Left ventricle myocardium inferior (tissue), 1 donor: Measurements from ENCODE around the gene ZMIZ1. TPM values are rescaled to one million over a fixed set of nuclear protein-coding genes. Genes with fewer than 3 reads are reported as not detected.

Experiments
- DNase-seq: peaks from one replicate; pipeline ENCODE4 v3.0.0-alpha.2; 2020
- H3K27ac ChIP-seq: fragments of 200-600 bp; replicated peaks from 2 replicates; pipeline ENCODE4 v1.8.0; 2021
- H3K27me3 ChIP-seq: fragments of 200-600 bp; 2 replicates; pipeline ENCODE4 v1.8.0; 2021; ENCODE audit warnings: low read depth
- H3K36me3 ChIP-seq: fragments of 200-600 bp; 2 replicates; pipeline ENCODE4 v1.8.0; 2021
- H3K4me1 ChIP-seq: fragments of 200-600 bp; 2 replicates; pipeline ENCODE4 v1.8.0; 2021
- H3K4me3 ChIP-seq: fragments of 200-600 bp; 2 replicates; pipeline ENCODE4 v1.8.0; 2021; ENCODE audit warnings: mild to moderate bottlenecking, moderate library complexity
- H3K9me3 ChIP-seq: fragments of 200-600 bp; replicated peaks from 2 replicates; pipeline ENCODE4 v1.8.0; 2021
- intact Hi-C: fragments of 100-400 bp; cut with micrococcal nuclease; formaldehyde crosslinking; loops from one replicate; pipeline ENCODE4 v1.11.0; 2022
- long read RNA-seq: library from polyadenylated mRNA; unstranded; transcript quantifications from one replicate; pipeline ENCODE4 v2.0.0, GENCODE V29; 2021
- total RNA-seq: library from RNA; stranded (reverse); fragmentation: NEBNext Ultra II Directional; extraction: Animal tissue kit (Norgen Biotek cat#: 25700); gene quantifications from one replicate; pipeline ENCODE4 v1.2.1, GENCODE V29; 2021
- TF ChIP-seq, protein P1 (sequence below): fragments of 200-600 bp; IDR thresholded peaks from 2 replicates; pipeline ENCODE4 v1.8.0; 2021; ENCODE audit warnings: antibody characterized with exemption, mild to moderate bottlenecking, borderline replicate concordance
- donor health status: DM: no; HTN: yes; CAD: no; lungs with severe emphysema.

ZMIZ1 gene, protein sequence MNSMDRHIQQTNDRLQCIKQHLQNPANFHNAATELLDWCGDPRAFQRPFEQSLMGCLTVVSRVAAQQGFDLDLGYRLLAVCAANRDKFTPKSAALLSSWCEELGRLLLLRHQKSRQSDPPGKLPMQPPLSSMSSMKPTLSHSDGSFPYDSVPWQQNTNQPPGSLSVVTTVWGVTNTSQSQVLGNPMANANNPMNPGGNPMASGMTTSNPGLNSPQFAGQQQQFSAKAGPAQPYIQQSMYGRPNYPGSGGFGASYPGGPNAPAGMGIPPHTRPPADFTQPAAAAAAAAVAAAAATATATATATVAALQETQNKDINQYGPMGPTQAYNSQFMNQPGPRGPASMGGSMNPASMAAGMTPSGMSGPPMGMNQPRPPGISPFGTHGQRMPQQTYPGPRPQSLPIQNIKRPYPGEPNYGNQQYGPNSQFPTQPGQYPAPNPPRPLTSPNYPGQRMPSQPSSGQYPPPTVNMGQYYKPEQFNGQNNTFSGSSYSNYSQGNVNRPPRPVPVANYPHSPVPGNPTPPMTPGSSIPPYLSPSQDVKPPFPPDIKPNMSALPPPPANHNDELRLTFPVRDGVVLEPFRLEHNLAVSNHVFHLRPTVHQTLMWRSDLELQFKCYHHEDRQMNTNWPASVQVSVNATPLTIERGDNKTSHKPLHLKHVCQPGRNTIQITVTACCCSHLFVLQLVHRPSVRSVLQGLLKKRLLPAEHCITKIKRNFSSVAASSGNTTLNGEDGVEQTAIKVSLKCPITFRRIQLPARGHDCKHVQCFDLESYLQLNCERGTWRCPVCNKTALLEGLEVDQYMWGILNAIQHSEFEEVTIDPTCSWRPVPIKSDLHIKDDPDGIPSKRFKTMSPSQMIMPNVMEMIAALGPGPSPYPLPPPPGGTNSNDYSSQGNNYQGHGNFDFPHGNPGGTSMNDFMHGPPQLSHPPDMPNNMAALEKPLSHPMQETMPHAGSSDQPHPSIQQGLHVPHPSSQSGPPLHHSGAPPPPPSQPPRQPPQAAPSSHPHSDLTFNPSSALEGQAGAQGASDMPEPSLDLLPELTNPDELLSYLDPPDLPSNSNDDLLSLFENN
- 55.9 TPM for total RNA-seq
- long read RNA-seq, partial matches to known transcripts = 84 of 89 reads
- long read RNA-seq, other reads (novel, unspliced or antisense) = 5 of 89 reads

DNA sequence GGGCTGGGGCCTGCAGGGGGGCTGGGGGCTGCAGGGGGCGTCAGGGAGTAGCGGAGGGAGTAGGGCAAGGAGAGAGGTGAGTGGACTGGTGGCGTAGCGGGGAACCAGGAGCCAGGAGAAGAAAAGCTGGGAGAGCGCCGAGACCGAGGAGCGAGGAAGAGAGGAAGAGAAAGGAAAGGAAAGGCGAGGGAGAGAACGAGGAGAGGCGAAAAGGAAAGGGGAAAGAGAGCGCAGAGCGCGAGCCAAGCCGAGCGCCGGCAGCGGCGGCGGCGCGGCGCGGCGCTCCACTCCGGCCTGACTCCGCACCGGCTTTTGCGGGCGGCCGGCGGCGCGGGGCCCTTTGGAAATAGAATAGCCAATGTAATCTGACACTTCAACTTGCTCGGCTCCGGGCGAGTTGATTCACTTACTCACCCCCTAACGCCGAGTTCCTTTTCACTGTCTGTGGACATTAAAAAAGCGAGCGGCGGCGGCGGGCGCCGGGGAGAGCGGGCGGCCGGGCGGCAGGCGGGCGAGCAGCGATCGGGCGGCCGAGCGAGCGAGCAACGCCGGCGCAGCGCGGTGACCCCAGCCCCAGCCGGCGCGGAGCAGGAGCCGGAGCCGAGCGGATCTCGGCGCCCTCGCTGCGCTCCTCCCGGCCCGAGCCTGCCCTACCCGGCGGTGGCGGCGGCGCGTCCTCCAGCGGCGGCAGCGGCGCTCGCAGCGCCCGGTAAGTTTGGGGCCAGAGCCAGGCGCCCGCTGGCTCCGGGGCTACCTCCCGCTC, at the start of gene ZMIZ1:
TSS of gene ZMIZ1 (plus strand) at position 405 of the 763 bp plus-strand sequence. CDS start 132,667 bp downstream, outside the sequence.
- intact Hi-C loops = loop anchor here (5.0 to 10.0 kb wide), 2 partner anchors 84 to 124 kb away; no protein-coding TSS in a partner anchor
- Histone ChIP-seq H3K9me3 (no peaks in the 10 kb centered on the region), H3K27me3 (no peaks in the 10 kb centered on the region), H3K27ac (peak within 1 kb of the TSS; percentile 99), H3K36me3 (no peaks in the 10 kb centered on the region), H3K4me3 (peak within 1 kb of the TSS; percentile 89), H3K4me1 (peaks cover 65% of the 10 kb centered on the region)
- TF ChIP-seq, protein P1, sequence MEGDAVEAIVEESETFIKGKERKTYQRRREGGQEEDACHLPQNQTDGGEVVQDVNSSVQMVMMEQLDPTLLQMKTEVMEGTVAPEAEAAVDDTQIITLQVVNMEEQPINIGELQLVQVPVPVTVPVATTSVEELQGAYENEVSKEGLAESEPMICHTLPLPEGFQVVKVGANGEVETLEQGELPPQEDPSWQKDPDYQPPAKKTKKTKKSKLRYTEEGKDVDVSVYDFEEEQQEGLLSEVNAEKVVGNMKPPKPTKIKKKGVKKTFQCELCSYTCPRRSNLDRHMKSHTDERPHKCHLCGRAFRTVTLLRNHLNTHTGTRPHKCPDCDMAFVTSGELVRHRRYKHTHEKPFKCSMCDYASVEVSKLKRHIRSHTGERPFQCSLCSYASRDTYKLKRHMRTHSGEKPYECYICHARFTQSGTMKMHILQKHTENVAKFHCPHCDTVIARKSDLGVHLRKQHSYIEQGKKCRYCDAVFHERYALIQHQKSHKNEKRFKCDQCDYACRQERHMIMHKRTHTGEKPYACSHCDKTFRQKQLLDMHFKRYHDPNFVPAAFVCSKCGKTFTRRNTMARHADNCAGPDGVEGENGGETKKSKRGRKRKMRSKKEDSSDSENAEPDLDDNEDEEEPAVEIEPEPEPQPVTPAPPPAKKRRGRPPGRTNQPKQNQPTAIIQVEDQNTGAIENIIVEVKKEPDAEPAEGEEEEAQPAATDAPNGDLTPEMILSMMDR = peak; percentile 40
- DNase-seq = peak; percentile 89

DNA sequence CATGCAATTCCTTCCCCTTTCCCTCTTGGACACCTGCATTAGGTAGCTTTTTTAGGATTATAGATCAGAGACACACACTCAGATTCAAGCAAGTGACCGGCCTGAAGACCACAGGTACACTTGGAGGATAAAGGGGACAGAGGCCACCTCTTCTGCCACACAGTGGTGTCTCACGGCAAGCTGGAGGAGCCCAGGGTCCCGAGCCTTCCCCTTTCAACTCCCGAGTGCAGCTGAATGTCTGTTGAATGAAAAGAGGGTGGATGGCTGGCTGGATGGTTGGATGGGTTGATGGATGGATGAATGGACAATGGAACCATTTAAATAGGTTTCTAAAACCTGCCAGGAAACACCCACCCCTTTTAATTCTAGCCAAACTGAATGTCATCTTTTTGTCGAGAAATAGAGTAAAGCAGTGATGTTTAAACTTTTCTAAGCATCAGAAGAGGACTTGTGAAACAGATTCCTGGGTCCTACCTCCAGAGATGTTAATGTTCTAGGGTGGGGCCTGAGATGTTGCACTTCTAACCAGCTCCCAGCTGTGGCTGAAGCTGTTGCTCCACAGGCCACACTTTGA, 49.2 kb upstream of the ZMIZ1 start:
- Histone ChIP-seq H3K9me3 (peaks cover 5% of the 10 kb centered on the region), H3K27me3 (no peaks in the 10 kb centered on the region), H3K4me3 (no peak overlapping the region), H3K36me3 (no peaks in the 10 kb centered on the region), H3K27ac (peak overlapping the region; percentile 36), H3K4me1 (peaks cover 33% of the 10 kb centered on the region)
- no peak for DNase-seq
- TF ChIP-seq, protein P1 = no peak
- intact Hi-C loops = no loop called here

DNA sequence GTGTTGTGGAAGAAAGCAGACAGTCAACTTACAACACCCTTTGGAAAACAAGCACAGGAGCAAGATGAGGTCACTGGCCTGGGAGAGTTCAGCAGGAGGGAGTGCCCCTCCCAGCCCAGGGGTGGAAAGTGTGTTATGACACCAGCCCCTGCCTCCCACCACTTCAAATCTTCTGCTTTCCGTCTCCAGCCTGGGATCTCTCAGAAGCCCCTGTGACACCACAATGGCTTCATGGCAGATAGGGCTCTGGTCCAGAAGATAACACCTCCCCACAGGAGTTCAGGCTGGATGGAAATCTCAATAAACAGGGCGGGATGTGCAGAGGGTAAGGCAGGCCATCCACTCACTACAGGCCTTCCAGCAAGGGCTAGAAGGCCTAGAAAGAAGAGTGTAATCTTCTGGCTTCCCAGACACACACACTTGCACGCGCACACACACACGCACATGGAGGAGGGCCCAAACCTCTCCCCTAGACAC, 48.7 kb upstream of the ZMIZ1 start:
- intact Hi-C loops = no loop called here

DNA sequence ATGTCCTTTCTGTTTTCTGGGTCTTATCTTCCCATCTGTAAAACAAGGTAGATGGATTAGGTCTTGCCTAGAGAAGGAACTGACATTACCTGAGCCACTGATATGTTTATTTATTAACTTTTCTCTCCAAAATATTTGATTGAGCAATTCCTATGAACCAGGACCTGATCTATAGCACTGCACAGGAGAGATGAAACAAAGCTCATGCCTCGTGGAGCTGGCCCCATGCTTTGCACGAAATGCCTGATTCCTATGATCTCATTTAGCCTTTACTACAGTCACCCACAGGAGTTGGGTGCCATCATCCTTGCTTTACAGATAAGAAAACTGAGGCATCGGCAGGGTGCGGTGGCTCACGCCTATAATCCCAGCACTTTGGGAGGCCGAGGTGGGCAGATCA, 48.2 kb upstream of the ZMIZ1 start:
- intact Hi-C loops = no loop called here
- Histone ChIP-seq H3K27ac (peak overlapping the region; percentile 57), H3K4me3 (no peak overlapping the region), H3K9me3 (peaks cover 5% of the 10 kb centered on the region), H3K4me1 (peaks cover 43% of the 10 kb centered on the region), H3K27me3 (no peaks in the 10 kb centered on the region), H3K36me3 (no peaks in the 10 kb centered on the region)
- DNase-seq = no peak
- TF ChIP-seq, protein P1 = no peak

More for the DNA sequence above, 48.7 kb upstream of the ZMIZ1 start:
- Histone ChIP-seq H3K4me3 (no peak overlapping the region), H3K27me3 (no peaks in the 10 kb centered on the region), H3K27ac (peak overlapping the region; percentile 57), H3K9me3 (peaks cover 5% of the 10 kb centered on the region), H3K36me3 (no peaks in the 10 kb centered on the region), H3K4me1 (peaks cover 38% of the 10 kb centered on the region)
- TF ChIP-seq, protein P1 = no peak
- DNase-seq = peak; percentile 59
